HPDE6-E6E7 (cell line): Measurements from ENCODE around the gene PRPF39.

Experiments
- DNase-seq: peaks from one replicate; pipeline ENCODE4 v3.0.0; 2011; ENCODE audit warnings: missing footprints; ENCODE audit errors: extremely low spot score

Gene PRPF39

DNA sequence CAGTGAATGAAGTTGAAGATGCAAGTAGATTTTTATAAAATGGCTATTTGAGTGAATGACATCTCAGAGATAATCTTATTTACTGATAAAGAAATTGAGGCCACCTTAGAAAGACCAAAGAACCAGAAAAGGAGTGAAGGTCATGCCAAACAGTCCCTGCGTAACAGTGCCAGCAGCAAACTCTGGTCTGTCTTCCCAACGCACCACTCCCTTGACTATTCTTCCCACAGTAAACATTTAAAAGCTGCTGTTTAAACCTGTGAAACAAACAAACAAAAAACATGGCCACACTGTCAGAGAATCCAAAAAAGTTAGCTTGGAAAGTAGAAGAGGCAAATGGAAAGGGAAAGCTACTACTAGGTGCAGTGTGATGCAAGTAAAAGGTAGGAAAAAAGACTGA, 1.5 kb upstream of the PRPF39 start:
- no peak for DNase-seq

DNA sequence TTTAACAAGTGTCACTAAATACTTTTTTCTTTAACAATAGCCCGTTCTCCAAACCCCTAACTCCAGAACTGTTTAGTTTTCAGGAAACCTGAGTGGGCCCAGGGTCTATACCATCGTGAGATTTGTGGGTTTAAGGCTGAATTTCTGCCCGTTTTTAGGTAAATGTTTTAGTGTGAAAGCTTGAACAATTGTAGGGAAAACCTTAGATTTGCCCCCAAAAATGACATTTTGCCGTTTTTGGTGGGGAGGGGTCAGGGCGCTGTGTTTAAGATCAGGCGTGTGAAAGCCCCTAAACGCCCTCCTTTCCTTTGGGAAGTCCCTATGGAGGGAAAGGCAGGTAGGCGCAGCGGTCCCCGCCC, 320 bp upstream of the PRPF39 start:
- no peak for DNase-seq

DNA sequence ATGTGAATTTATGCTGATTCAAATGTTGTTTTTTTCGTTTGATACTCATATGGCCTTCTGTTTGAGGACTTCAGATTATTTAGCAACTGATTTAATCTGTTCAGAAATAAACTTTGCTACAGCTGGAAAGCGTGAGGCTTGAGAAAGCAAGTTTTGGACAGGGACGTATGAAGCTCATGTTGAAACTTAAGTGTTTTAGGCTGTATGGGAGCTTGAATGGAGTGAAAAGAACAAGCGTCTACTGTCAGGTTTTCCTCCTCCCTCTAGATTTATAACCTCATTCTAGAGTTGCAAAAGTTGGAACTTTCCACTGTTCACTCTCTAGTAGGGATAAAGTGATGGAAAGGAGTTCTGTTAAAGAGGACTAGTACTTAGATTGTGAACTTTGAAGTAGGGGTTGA, 1.0 kb downstream of the PRPF39 start:
- no peak for DNase-seq

DNA sequence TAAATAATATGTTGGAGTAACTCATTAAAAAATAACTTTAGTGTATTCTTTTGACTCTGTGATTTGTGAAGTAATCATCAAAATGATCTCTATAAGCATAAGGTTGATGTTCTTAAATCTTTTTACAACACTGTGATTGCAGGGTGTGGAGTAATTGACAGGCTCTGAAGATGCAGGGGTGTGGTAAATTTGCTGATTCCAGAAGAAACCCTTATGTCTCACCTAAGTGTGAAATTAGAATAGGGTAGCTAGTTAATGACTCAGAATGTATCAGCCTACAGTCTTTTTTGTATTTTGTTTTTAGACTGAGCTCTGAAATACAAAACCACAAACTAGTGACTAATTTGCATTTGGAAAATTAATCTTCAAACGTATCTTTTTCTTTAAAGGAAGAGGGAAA, 5.9 kb downstream of the PRPF39 start:
- DNase-seq = peak; percentile 63

DNA sequence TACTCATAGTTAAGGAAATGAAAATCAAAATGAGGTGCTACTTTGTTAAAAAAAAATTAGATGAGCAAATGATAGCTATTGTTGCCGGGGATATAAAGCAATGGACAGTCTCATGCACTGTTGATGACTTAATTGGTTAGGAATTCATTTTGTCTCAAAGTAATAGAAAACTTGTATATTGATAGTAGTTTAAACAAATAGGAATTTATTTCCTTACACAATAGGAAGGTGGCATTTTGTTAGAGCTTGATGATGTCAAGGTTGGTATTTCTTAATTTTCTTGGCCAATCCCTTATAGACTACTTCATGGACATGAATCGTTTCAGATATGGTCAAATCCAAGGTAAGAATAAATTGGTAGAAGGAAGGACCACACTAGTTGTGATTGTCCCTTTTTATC, 7.8 kb downstream of the PRPF39 start:
- DNase-seq = peak; percentile 8

DNA sequence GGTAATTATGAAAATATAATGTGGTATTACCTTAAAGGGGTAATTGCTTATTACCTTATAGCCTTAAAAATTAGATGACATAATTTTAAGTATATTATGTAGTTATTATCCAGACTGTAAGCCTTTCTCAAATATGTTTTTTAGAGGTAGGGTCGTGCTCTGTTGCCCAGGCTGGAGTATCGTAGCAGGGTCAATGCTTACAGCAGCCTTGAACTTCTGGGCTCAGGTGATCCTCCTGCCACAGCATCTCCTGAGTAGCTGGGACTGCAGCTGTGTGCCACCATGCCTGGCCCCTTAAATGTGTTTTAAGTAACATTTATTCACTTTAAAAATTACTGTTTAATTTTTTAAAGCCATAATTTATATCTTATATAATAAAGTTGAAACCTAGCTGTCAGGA, 10.4 kb downstream of the PRPF39 start:
- DNase-seq = no peak

DNA sequence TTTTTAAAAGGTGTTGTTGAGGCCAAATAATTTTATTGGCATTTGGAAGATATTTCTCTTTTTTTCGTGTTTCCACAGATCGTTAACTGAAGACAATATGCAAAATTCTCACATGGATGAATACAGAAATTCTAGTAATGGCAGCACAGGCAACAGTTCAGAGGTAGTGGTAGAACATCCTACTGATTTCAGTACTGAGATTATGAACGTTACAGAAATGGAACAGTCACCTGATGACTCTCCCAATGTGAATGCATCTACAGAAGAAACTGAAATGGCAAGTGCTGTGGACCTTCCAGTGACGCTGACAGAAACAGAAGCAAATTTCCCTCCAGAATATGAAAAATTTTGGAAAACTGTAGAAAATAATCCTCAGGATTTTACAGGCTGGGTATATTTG, 11.2 kb downstream of the PRPF39 start:
- DNase-seq = no peak

DNA sequence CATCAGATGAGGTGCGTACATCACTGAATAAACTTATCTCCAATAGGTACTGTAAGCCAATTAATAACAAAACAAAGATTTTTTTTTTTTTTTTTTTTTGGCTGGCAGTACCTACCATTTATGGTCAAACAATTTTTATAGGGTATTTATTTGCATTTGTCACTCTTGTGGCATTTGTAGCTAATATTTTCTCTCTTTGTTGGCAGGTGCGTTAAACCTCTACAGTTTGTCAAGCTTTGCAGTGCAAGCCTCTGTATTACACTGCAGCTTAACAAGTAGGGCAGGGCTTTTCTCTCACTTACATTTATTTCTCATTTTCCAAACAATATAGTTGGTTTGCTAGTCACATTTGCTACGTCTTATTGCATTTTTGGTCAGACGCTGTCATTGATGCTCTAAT, 12.3 kb downstream of the PRPF39 start:
- no peak for DNase-seq

DNA sequence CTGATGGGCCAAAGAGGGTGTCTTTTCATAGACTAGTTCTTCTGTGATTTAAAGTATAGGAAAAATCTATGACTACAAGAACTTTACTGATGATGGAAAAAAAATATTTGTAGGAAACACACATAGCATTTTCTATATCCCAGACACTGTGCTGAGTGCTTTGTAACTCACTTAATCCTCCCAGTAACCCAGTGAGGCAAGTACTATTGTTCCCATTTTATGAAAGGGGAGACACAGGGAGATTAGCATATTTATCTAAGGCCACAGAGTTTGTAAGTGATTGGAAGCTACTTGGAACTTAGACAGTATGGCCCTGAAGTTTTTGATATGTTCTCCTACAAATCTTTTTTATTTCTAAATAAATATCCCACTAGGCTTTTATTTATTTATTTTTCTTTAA, 19.9 kb downstream of the PRPF39 start:
- no peak for DNase-seq

DNA sequence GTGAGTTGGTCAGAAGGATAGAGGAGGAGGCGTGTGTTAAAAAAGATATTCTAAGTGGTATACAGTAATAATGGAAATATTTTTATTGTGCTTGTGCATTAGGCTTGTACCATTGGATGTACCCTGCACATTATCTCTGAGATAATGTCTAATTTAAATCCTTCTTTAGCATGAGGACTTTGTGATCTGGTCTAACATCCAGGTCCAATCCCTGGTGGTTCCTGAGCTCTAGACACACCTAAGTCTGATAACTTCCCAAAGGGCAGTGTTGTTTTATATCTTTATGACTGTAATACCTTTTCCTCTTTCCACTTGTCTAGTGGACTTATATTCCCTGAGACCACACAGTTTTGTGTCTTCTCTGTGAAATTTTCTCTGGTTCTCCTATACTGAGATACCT, 20.6 kb downstream of the PRPF39 start:
- no peak for DNase-seq

DNA sequence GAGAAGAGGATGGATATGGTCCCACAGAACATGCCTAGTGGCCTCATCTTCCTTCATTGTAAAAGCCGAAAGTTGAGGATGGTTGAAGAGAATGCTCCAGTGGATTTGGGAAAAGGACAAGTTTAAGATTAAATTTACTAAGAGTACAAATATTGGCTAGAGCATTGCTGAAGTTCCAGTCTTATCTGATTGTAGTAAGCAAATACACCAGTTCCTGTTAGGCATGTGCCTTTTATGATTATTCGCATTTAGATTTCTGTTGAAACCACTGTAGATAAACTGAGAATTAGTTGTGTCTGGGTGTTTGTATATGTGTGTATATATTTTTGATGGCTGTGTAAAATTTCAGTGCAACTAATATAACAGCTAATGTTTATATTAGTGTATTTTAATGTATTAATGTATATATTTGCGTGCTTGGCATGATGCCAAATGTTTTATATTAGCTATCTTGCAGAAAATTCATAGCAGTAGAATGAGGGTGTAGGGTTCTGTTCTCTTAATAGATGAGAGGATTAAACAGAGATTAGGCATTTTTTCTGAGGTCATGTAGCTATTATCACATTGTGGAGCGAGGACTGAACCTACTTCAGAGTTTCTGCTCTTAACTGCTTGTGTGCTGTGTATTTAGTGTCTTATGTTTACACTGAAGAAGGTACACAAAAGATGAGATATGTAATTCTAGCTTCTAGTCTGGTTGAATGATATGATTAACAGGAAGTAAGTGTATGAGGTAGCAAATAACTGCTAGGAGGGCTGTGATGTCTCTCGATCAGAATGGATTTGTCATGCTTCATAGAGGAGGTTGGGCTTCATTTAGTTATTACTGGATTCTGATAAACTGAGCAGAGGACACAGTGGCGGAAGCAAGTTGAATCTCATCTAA, 29.2 kb downstream of the PRPF39 start:
- no peak for DNase-seq

DNA sequence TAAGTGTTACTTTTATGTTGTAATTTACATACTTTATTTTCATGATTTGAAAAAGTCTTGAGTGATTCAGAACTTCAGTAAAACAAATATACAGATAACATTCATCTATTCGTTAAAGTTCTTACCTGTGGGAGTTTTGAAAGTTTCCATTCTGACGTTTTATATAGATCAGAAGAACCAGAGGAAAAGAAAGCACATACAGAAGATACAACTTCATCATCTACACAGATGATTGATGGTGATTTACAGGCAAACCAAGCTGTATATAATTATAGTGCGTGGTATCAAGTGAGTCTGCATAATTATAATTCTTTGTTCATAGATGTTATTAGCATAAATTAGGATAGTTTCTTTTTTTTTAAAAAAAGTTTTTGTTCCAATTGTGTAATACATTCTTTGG, 30.4 kb downstream of the PRPF39 start:
- DNase-seq = no peak

DNA sequence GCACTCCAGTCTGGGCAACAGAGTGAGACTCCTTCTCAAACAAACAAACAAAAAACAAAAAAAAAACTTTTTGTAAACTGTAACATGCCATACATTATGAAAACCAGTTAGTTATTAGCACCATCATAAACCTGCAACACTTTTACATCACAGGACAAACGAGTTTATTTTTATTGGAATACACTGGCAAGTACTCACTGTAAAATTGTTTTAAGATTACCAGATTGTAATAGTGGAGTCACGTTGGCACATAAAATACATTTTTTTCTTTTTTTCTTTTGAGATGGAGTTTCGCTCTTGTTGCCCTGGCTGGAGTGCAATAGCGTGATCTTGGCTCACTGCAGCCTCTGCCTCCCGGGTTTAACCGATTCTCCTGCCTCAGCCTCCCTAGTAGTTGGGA, 34.7 kb downstream of the PRPF39 start:
- no peak for DNase-seq

DNA sequence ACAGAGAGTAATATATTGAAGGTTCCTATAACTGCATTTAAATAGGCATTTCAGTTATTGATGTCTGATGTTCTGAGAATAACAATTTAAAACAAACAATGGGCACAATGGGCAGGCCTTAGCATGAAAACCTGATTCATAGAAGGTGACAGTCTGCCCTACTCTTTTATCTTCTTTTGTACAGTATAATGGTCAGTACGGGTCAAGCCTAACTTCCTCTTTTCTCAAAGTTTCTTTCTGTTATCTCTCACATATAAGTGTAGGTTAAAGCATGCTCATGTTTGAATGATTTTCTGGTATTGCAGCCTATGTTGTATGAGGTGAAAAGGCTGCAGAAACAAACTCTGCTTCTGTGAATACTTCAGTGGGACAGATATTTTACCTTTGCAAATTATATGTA, 36.2 kb downstream of the PRPF39 start:
- DNase-seq = no peak

DNA sequence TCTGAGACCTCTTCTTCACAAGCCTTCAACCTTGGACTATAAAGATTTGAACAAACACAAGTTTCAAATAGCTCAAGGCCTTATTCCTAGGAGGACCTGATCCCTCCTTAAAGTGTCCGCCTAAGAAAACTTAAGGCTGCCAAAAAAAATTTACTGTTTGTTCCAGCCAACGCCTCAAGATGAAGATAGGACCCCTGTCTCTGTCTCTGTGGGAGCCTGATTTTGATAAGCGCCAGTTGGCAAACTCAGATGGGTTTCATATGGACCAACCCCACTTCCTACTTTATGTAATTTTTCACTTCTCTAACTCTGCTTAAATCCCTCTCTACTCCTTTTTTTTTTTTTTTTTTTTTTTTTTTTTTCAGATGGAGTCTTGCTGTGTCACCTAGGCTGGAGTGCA, 39.4 kb downstream of the PRPF39 start:
- no peak for DNase-seq

DNA sequence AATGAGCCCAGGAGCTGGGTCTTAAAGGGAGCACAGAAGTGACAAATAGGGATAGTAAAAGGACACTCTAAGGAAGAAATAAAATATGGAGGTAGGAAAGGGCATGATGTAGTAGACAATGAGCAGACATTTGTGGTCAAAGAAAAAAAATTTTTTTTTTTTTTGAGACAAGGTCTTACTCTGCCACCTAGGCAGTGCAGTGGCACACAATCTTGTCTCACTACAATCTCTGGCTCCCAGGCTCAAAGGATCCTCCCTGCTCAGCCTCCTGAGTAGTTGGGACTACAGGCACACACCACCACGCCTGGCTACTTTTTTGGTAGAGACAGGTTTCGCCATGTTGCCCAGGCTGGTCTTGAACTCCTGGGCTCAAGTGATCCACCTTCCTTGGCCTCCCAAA, 41.8 kb downstream of the PRPF39 start:
- no peak for DNase-seq

DNA sequence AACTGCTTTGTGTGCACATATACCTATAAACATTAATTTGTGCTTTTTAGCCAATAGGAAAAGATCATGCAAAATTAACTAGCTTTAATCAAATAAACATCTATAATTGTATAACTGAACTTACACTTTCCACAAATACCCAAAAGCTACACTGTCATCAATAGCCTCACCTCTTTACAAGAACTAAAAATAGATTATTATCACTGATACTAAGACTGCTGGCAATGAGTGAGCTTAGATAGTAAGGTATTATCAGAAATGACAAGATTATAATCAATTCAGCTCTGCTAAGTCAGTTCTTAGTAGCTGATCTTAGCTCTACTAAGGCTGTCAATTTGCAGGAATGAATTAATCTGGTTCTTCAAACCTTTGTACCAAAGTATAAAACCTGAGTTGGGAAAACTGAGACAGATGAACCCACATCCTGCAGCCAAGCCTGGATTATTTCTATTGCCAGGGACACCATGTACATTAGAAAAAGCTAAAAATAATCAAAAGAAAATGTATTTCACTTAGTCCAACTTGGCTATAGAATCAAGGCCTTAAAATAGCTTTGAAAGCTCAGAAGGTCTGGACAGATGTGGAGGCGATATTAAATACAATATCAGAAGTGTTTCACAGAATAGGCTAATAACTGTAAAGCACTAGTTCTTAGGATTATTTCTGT, 45.2 kb downstream of the PRPF39 start:
- no peak for DNase-seq

DNA sequence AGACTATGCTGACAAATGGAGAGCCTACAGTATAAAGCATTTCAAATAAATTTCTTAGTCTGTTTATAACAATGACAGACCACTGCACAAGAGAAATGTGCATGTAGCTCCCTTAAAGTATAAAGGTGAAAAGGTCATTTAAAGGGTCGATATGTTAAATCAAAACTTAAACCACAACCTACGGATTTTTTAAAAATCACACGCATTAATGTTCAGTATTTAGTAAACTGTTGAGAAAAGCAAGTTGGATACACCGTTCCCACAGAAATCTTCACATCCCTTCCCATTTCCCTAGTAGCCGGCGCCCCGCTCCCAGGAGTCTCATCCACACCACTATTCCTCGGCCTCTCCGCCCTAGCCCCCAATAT, 49.8 kb downstream of the PRPF39 start:
- DNase-seq = no peak

DNA sequence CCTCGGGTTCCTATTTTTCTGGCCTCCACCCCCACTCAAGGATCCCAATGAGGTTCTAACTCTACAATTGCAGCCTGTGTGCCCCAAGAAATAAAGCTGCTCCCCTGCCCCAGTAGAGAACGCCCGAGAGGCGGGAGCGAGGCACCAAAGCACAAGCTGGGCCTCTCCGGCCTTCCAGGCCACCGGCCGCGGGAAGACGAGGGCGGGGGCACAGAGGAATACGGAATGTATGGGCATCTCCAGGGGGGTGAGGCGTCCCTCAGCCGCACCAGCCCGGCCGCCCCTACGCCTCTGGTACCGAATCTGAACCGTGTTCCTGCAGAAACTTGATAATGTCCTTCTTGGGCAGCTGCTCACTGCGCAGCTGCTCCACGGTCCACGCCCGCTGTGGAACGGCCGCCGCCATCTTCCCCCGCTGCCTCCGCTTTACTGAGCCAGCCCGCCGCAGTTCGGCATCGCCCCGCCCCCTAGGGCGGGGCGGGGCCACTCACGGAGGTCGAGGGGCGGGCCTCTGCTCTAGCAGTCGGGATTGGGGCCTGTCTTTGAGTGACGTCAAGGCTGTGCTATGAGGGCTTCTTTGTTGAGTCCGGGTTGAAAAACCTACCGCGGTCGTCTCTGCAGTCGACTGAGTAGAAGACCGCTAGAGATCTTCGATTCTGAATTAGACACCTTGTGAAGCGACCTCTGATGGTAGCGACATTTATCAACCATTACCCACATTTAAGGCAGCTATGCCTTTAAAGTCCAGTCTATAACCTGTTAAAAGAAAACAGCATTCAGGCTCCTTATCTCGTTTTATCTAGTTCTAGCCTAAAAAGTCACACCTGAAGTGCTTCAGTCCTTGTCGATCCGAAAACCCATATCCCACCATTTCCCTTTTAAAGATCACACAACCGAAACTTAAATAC, 50.4 kb downstream of the PRPF39 start, which contains the start of gene FKBP3:
Gene FKBP3 (minus strand): TSS at position 431 of the 908 bp plus-strand sequence. CDS start 25 bp downstream, at position 406.
- DNase-seq = peak; percentile 99

DNA sequence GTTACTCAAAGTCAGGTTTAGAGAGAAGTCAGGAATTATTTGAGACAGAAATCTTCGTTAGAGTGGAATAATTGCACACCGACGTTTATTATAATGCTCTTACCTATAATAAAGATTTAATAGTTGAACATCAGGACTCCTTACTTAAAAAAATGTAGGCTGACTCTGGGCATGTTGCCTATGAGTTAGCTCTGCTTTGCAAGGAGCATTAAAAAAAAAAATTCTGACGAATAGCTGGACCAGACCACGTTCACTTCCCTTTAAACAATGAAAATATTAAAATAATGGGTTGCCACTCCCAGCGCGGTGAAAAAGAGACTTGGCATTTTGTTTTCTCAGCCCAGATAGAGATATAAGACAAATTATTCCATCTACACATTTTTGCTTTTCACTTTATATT, 51.2 kb downstream of the PRPF39 start:
- DNase-seq = no peak

DNA sequence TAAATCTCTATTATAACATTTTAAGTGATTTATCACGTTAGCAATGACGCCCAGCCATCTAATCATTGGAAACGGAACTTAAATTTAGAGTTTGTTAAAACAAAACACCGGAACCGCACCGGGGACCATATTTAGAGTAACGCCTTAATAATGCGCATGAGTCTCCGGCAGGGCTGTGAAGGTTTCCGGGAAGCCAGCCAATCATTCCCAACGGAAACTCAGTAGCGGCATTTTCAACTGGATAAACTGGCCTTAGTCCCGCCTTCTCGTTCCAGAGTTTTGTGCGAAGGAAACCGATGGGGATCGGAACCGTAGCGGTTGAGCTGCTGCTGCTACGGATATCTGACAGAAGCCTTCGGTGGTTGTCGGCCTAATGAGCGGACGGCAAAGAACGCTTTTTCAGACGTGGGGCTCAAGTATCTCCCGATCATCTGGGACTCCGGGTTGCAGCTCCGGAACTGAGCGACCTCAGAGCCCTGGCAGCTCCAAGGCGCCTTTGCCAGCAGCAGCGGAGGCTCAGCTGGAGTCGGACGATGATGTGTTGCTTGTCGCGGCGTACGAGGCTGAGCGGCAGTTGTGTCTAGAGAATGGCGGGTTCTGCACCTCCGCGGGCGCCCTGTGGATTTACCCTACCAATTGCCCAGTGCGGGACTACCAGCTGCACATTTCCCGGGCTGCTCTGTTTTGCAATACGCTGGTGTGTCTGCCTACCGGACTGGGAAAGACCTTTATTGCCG, 51.9 kb downstream of the PRPF39 start, which contains the start of gene FANCM:
Gene FANCM (plus strand): TSS at position 272 of the 737 bp plus-strand sequence. CDS start 102 bp downstream, at position 374.
- DNase-seq = peak; percentile 87

DNA sequence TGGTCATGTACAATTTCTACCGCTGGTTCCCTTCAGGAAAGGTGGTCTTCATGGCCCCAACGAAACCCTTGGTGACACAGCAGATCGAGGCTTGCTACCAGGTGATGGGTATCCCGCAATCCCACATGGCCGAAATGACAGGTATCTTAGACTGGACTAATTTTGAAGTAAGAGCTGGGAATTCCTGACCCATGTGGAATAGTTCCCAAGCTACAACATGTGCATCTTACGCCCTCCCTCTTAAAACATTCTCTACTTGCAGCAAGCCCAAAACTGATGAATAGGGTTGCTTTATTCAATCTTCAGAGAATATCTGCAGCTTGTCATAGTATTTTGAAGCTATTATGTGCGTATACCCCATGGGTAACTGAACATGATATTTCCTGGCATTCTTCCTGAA, 52.5 kb downstream of the PRPF39 start:
- DNase-seq = no peak
